Colonic mucosa (tissue), 4 donors: Measurements from ENCODE around the gene HELB. TPM values are rescaled to one million over a fixed set of nuclear protein-coding genes. Genes with fewer than 3 reads are reported as not detected.
"Not testable (repeated sequence)": the region's sequence is repeated elsewhere in the genome, so short reads cannot be mapped to it uniquely, and the experiment has no call there.

ENCODE experiments used
- DNase-seq: peaks from one replicate; pipeline ENCODE4 v3.0.0-alpha.2; 2020
- H3K27ac ChIP-seq: fragments of 200-600 bp; one replicate; pipeline ENCODE4 v1.8.0; 2021
- H3K27me3 ChIP-seq: fragments of 200-600 bp; one replicate; pipeline ENCODE4 v1.8.0; 2021
- H3K36me3 ChIP-seq: fragments of 200-600 bp; one replicate; pipeline ENCODE4 v1.8.0; 2021
- H3K4me1 ChIP-seq: fragments of 200-600 bp; one replicate; pipeline ENCODE4 v1.8.0; 2021; ENCODE audit warnings: mild to moderate bottlenecking
- H3K4me3 ChIP-seq: fragments of 200-600 bp; one replicate; pipeline ENCODE4 v1.8.0; 2021
- H3K9ac ChIP-seq, 2 donors: one replicate each; pipeline ENCODE4 v1.7.0; 2013; ENCODE audit warnings: control low read depth in 2 of 2, low read depth in 2 of 2, low read length in 2 of 2
- H3K9me3 ChIP-seq: fragments of 200-600 bp; one replicate; pipeline ENCODE4 v1.8.0; 2021
- CTCF ChIP-seq: fragments of 200-600 bp; IDR thresholded peaks from one replicate; pipeline ENCODE4 v1.8.0; 2022; ENCODE audit warnings: antibody characterized with exemption, mild to moderate bottlenecking
- intact Hi-C: fragments of 100-400 bp; cut with DNase I; formaldehyde crosslinking; loops from one replicate; pipeline ENCODE4 v1.14.1; 2022
- total RNA-seq, 2 donors: library from RNA; stranded (reverse); fragmentation: NEBNext Ultra II Directional in 1 of 2; extraction: Animal tissue kit (Norgen Biotek cat#: 25700) in 1 of 2; gene quantifications; one replicate each; pipeline ENCODE4 v1.2.1, GENCODE V29; 2021
- donor health status: healthy.
- donor health status: DM: no; HTN: no; CAD: no.
- donor health status: DM: no; HTN: no; CAD: no.

Gene HELB
- total RNA-seq, 2 donors from 2014 or later: 4.5 to 5.2 TPM

- intact Hi-C loops: no loop called here
- Histone ChIP-seq H3K4me1 (no peaks in the 10 kb centered on the region), H3K4me3 (no peak overlapping the region), H3K9ac (no peak overlapping the region), H3K27me3 (no peaks in the 10 kb centered on the region), H3K9me3 (no peaks in the 10 kb centered on the region), H3K27ac (no peak overlapping the region), H3K36me3 (no peaks in the 10 kb centered on the region)
- no peak for DNase-seq
- TF ChIP-seq CTCF: no peak
These were observed 5.2 kb upstream of the HELB start for GRCh38 chr12:66297080-66297479.

- H3K4me3 ChIP-seq: no peak overlapping the region
- no peaks in the 10 kb centered on the region for H3K9me3 ChIP-seq
- TF ChIP-seq CTCF: no peak
- DNase-seq: no peak
- H3K9ac ChIP-seq: no peak overlapping the region
- H3K27me3 ChIP-seq: no peaks in the 10 kb centered on the region
- H3K4me1 ChIP-seq: no peaks in the 10 kb centered on the region
- no peaks in the 10 kb centered on the region for H3K36me3 ChIP-seq
- no peak overlapping the region for H3K27ac ChIP-seq
- intact Hi-C loops: no loop called here
These were observed 4.4 kb upstream of the HELB start for GRCh38 chr12:66297923-66298322.

GRCh38 chr12:66302827-66303169 lies 505 bp downstream of the HELB start:
- peak overlapping the region; percentile 87 to 95 for H3K9ac ChIP-seq
- H3K9me3 ChIP-seq: no peaks in the 10 kb centered on the region
- no peaks in the 10 kb centered on the region for H3K4me1 ChIP-seq
- no peaks in the 10 kb centered on the region for H3K27me3 ChIP-seq
- no peak for TF ChIP-seq CTCF
- intact Hi-C loops: loop anchor here (5.0 kb wide), 1 partner anchor 135 kb away; the partner anchor contains the start of gene TMBIM4
- H3K27ac ChIP-seq: peak overlapping the region; percentile 95
- no peak for DNase-seq
- peak overlapping the region; percentile 74 for H3K4me3 ChIP-seq
- H3K36me3 ChIP-seq: no peaks in the 10 kb centered on the region

- Histone ChIP-seq H3K4me3 (peak overlapping the region; percentile 74), H3K9ac (peak overlapping the region; percentile 14 to 59), H3K27ac (peak overlapping the region; percentile 95)
- H3K36me3 ChIP-seq, H3K9me3 ChIP-seq, H3K4me1 ChIP-seq, H3K27me3 ChIP-seq: not testable (repeated sequence)
- intact Hi-C loops: loop anchor here (5.0 kb wide), 1 partner anchor 136 kb away; the partner anchor contains the start of gene TMBIM4
- DNase-seq: peak; percentile 35
These were observed 1.1 kb downstream of the HELB start for GRCh38 chr12:66303316-66303804.

- TF ChIP-seq CTCF: no peak
- H3K27me3 ChIP-seq: no peaks in the 10 kb centered on the region
- no peak for DNase-seq
- H3K27ac ChIP-seq: no peak overlapping the region
- H3K36me3 ChIP-seq: no peaks in the 10 kb centered on the region
- H3K9ac ChIP-seq: peak overlapping the region; percentile 27 to 38
- no peaks in the 10 kb centered on the region for H3K9me3 ChIP-seq
- H3K4me1 ChIP-seq: no peaks in the 10 kb centered on the region
- intact Hi-C loops: loop anchor here (5.0 kb wide), 1 partner anchor 137 kb away; the partner anchor contains the start of gene TMBIM4
- peak overlapping the region; percentile 74 for H3K4me3 ChIP-seq
These were observed 2.1 kb downstream of the HELB start for GRCh38 chr12:66304296-66304900.

GRCh38 chr12:66309606-66310005 lies 7.3 kb downstream of the HELB start:
- Histone ChIP-seq H3K9ac (no peak overlapping the region), H3K27me3 (no peaks in the 10 kb centered on the region), H3K27ac (no peak overlapping the region), H3K4me1 (no peaks in the 10 kb centered on the region), H3K4me3 (no peak overlapping the region), H3K9me3 (no peaks in the 10 kb centered on the region), H3K36me3 (peaks cover 4% of the 10 kb centered on the region)
- TF ChIP-seq CTCF: no peak
- intact Hi-C loops: no loop called here
- DNase-seq: no peak
